Nucleus accumbens (tissue), 56 donors: ENCODE measurements around the gene IL19.

Source experiments
- DNase-seq, 56 donors: peaks; one replicate each; lab custom pipeline; 2025; lab: John Stamatoyannopoulos, UW

The IL19 gene, protein sequence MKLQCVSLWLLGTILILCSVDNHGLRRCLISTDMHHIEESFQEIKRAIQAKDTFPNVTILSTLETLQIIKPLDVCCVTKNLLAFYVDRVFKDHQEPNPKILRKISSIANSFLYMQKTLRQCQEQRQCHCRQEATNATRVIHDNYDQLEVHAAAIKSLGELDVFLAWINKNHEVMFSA

DNA sequence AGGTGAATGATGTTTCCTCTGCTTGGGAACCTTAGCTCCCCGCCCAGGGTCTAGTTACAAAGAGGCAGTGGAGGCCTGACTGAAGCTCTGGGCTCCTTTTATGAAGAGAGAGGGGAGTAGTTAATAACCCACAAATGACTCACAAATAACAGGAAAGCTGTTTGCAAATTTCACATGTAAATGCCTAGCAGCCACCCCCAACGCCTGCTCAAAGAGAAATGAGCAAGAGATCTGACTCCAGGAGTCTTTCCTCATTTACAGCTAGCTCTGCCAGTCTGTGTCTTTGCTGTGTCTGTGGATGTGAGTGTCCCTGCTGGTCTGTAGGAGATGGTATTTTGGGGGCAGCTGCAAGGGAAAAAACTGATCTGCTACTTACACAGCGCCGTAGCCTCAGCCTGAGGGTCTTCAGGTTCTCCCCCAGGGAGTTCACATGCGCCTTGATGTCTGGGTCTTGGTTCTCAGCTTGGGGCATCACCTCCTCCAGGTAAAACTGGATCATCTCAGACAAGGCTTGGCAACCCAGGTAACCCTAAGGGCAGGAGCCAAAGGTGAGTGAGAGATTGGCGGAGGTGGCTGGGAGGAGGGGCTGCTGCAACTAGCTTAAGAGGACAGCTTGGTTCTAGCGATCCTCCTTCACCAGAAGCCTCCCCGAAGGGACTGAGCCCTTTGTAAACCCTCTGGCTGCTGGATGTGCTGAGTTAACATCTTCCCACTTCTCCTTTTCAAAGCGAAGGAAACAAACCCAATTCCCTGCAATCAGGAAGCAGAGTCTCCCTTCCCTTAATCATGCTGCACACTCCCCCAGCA lies at the start of gene IL19:
Gene IL19 (plus strand): TSS at position 243 of the 807 bp plus-strand sequence. CDS start 65,890 bp downstream, outside the sequence.
- peak in 4 of 56 donors; percentile 2 to 9 (median 8) for DNase-seq

DNA sequence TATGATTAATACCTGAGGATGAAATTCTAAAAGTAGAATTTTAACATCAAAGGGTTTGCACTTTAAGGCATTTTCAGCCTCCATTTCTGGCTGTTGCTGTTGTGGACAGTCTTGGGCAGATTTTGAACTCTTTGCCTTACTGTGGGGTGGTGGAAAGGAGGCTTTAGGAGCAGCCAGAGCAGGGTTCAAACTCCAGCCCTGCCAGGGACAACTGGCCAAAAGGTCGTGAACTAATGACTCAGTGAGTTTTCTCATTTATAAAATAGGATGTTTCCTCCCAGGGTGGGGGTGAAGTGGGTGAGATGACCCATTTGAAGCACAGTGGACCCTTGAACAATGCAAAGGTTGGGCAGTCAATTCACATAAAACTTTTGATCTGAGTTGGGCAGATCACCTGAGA lies 49.1 kb upstream of the IL19 start:
- DNase-seq: no peak

DNA sequence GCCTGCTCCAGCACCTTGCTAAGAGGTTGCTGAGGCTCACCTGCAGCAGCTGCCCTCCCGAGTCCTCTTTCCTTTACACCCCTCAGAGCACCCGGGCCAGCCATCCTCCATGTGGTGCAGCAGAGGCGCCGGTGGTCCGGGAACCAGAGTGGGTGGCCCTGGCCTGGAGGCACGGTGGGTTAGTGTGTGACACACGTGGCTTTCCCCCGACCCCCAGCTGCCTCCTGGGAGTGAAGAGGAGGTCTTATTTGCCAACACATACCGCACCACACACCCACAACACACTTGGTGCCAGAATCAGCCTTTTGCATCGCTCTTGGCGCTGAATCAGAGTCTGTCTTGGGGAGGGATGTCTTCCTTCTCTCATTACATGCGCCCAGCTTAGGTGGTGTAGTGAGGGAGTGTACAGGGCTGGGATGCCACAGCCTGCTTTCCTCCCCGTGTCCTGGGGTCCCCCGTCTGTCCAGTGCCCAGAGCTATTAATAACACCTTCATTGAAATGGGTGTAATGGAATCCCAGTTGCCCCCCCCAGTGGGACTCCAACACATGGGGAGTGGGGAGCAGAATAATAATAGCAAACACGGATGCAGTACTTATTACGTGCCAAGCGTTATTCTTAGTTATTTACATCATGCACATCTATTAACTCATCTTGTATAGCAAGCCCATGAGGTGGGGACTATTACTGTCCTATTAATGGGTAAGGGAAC lies 47.7 kb upstream of the IL19 start:
- no peak for DNase-seq

DNA sequence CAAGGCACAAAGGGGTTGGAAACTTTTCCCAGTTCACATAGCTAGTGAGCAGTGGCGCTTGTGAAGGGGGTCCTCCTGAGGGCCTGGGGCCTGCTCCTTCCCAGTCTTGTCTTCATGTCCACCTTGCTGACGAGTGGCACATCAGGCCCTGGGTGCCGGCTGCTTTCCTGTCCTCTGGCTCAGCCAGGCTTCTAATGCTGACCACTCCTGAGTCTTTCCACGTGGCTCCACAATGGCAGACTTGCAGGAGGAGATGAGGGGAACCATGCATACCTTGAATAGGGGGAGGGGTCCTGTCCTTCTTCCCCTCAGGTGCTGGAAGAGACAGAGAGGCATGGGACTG lies 47.1 kb upstream of the IL19 start:
- DNase-seq: no peak

DNA sequence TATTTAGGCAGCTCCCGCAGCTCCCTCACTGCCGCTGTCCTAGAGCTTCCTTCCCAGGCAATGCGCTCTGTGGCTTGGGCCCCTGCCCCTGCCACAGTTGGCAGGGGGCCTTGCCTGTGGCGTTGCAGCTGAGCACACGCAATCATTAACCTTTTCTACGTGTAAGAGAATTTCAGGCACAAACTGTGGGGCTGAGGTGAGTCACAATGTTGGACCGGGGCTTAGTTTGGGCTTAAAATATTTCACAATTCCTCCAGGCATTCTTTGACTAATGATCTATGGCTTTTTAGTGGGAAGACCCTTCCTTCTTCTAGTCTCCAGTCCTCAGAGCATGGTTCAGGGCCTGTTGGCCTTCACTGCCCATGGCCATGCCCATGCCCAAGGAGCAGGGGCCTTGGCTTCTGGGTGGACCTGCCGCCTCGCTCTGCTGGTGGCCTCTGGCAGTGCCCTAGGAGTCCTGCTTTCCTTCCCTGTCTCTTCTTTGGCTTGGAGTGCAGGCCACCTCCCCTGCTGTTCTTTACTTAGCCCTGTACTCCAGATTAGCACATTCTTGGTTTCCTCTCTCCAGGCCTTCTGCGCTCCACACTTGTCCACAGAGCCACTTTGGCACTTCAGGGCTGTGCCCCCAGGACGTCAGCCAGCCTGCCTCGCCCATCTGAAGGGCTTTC lies 46.6 kb upstream of the IL19 start:
- peak in 1 of 56 donors; percentile 10 for DNase-seq

DNA sequence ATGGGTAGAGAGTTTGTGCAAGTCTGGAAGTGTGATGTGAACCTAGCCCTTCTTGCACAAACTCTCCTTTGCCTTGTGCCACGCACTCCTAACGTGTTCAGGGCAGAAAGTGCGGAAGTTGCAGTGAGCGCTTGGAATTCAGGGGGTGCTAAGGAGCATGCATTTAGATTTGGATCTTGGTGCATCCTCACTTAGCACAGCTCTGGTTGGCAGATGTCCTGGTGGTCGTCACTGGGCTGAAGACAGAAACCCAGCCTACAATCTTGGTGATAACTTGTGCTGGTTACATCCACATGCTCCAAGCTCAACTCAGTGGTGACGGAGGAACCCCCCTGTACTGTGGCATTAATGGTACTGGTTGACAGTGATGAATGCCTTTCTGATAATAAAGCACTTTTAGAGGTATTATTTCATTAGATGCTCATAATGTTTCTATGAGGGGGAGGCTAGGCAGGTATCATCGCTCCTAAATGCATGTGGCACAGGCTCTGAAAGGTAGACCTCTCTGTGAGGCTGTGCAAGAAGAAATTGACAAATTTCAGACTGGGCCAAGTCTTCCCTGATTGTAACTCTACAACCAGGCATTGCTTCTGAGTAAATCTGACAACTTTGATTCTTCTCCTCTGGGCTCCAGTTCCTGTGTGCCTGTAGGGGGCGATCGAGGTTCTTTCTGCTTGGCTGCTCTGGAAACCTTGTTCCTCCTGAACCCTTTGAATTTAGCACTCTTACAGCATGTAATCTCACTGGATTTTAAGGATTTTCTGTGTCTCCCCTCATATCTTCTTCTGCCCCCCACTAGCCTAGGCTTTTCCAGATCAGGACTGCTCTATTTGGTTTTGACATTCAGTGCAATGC lies 45.2 kb upstream of the IL19 start:
- DNase-seq: peak in 9 of 56 donors; percentile 9 to 53 (median 19)

DNA sequence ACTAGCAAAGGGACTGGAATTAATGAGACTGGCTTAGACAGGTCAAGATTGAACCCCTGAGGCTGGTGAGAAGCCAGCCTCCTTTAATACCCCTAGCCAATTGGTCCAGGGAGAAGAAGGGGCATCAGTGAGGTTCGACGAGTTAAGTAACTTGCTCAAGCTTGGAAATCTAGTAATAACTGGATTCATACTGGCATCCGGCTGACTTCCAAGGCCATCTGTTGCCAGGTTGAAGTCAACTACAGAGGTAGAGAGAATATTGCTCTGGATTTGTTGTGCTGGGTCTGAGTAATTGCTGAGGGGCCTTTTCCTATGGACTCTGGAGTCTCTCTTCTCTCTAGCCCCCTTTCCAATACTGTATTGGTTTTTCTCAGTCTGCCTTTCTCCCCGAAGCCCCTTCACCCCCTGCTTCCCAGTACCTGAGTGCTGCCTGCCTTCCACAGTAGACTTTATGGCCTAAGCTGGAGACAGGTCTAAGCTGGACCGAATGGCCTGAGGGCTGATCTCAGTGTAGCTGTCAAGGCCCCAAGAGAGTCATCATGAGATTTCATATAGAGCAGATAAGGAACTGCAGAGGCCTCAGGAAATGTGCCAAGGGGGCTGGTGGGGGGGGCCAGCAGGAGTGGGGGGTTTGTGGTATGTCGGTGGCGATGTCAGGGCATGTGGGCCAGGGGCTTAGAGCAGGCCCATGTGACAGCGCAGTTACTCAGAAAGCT lies 42.4 kb upstream of the IL19 start:
- DNase-seq: peak in 1 of 56 donors; percentile 14

DNA sequence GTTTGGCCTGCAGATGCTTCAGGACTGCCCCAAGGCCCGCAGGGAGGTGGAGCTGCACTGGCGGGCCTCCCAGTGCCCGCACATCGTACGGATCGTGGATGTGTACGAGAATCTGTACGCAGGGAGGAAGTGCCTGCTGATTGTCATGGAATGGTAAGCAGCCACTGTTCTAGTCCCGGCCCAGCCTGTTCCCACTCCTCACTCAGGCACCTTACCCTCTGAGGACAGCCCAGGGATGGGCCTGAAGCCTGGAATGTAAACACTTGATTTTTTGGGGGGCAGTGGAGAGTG lies 41.9 kb upstream of the IL19 start:
- DNase-seq: no peak

DNA sequence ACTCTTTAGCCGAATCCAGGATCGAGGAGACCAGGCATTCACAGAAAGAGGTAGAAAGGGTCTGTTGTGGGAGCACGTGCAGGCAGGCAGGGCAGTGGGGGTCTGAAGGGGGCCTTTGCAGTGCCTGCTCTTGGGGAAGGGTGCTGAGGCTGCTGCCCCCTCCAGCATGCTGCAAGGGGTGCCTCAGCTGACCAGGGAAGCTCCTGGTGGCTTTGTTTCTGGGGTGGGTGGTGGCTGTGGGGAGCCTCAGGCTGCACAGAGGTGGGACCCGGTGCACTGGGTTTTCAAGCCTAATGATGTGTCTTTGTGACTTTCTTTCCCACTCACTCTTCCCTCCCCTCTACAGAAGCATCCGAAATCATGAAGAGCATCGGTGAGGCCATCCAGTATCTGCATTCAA lies 41.5 kb upstream of the IL19 start:
- no peak for DNase-seq

DNA sequence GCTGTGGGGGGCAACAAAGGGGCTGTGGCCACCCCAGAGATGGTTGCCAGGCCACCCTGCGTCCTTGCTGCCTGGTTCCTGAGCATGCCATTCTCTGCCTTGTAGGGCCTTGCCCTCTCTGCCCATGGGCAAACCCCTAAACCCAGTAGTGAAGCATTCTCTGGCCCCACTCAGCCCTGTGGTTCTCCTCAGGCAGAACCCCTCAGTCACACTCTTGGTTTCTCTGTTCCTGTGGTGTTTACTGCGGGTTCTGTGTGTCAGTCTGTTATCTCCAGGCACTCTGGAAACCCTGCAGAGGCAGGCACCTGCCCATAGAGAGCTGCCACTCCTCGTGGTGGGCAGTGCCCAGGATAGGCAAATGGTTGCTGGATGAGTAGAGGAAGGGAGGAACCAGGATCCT lies 41.1 kb upstream of the IL19 start:
- no peak for DNase-seq

DNA sequence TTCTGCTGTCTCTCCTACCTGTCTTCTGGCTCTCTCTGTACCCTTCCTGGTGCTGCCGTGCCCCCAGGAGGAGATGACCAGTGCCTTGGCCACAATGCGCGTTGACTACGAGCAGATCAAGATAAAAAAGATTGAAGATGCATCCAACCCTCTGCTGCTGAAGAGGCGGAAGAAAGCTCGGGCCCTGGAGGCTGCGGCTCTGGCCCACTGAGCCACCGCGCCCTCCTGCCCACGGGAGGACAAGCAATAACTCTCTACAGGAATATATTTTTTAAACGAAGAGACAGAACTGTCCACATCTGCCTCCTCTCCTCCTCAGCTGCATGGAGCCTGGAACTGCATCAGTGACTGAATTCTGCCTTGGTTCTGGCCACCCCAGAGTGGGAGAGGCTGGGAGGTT lies 38.1 kb upstream of the IL19 start:
- no peak for DNase-seq

DNA sequence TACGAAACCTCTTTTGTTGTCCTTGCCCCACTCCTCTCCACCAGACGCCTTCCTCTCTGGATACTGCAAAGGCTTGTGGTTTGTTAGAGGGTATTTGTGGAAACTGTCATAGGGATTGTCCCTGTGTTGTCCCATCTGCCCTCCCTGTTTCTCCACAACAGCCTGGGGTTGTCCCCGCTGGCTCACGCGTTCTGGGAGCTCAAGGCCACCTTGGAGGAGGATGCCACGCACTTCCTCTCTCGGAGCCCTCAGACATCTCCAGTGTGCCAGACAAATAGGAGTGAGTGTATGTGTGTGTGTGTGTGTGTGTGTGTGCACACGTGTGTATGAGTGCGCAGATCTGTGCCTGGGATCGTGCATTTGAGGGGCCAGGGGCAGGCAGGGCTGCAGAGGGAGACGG lies 37.6 kb upstream of the IL19 start:
- DNase-seq: no peak

DNA sequence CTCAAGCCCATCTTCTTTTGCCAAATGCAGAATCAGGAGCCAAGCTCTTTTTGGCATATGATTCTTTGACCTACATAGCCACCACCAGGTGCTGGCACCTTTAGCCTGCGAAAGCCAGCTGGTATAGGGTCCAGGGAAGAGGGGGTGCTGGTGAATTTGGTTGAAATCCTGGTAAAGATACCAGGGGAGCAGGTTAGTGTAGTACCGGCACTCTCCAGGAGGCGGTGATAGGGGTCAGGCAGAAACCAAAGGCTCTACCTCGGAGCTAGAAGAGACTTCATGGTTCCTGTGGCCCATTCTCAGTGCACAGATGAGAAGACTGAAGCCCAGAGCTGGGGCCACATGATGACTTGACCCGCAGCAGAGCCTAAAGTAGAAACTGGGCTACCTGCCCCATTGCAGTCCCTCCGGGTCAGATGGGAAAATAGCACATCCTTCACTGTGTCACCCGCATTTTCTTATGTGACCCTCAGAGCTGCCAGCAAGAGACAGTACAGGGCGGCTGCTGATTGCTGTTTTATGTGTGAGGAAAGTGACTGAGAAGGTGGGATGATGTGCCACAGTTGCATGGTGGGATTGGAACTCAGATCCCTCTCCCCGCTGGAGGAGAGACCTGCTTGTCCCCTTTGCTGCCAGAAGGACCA lies 36.0 kb upstream of the IL19 start:
- DNase-seq: peak in 7 of 56 donors; percentile 4 to 32 (median 17)

DNA sequence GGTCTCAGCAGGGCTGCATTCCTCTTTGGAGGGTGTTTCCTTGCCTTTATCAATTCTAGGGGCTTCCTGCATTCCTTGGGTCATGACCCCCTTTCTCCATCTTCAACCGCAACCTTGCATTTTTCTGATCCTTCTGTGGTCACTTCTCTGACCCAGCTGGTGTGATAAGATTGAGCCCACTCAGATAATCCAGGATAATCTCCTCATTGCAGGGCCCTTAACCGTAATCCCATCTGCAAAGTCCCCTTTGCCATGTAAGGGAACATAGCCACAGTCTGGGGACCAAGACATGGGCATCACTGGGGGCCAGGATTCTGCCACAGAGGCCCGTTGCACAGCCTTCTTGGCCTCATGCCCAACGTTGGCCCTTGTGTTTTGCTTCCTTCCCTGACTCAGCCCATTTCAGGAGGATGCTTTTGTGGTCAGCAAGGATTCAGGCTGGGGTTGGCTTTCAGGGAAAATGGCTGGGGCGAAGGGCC lies 35.0 kb upstream of the IL19 start:
- DNase-seq: peak in 2 of 56 donors; percentile 12 to 36

DNA sequence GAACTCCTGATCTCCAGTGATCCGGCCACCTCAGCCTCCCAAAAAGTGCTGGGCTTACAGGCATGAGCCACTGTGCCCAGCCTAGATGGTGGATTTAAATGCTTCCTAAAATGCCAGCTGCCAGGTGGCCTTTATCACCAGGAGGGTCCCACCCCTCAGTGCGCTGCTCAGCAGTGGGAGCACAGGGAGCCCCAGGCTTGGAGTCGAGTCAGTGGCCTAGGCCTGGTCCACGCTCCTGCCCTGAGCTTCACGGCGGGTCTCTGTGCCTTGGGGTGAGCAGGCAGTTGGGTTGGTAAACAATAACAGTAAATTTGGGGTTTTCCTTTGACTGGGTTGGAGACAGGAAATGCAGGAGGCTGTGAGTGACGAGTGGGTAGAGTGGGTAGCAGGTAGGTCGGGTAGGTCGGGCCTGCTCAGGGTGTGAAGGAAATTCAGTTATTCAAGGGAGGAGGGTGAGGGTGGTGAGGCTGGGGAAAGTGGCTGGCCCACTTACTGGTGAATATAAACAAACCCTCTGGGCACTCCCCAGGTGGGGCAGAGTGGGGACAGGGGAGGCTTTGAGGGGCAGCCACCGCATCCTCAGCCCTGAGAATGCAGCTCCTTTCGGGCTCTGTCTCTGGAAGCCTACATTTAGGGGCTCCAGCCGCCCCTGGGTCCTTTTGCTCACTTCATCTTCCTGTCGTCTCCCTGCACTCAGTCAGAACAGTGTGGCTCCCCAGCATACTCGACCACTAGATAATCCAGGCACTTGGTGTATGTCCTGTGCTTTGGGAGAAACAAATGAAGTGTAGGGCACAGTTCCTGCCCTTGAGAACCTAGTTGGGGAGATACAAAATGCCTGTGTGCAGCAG lies 33.5 kb upstream of the IL19 start:
- DNase-seq: no peak

DNA sequence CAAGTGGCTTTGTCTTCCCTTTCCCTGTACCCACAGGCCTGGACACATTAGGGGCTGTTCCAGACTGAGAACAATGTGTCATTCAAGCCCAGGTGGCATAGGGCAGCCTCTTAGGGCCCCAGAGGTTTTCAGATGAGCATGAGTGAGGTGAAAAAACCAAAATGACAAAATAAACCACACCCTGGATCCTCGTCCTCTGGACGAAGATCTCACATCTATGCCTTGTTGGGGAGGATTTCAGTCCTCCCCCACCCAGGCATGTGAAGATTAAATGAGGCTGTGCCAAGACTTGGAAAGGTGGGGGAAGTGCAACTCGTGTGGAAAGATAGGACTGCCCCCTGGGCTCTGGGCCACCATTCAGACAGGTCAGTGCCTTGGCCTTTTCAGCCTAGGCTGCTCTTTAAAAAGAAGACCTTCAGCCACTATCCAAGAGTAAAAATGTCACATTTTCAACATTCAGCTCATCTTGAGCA lies 32.8 kb upstream of the IL19 start:
- DNase-seq: no peak

DNA sequence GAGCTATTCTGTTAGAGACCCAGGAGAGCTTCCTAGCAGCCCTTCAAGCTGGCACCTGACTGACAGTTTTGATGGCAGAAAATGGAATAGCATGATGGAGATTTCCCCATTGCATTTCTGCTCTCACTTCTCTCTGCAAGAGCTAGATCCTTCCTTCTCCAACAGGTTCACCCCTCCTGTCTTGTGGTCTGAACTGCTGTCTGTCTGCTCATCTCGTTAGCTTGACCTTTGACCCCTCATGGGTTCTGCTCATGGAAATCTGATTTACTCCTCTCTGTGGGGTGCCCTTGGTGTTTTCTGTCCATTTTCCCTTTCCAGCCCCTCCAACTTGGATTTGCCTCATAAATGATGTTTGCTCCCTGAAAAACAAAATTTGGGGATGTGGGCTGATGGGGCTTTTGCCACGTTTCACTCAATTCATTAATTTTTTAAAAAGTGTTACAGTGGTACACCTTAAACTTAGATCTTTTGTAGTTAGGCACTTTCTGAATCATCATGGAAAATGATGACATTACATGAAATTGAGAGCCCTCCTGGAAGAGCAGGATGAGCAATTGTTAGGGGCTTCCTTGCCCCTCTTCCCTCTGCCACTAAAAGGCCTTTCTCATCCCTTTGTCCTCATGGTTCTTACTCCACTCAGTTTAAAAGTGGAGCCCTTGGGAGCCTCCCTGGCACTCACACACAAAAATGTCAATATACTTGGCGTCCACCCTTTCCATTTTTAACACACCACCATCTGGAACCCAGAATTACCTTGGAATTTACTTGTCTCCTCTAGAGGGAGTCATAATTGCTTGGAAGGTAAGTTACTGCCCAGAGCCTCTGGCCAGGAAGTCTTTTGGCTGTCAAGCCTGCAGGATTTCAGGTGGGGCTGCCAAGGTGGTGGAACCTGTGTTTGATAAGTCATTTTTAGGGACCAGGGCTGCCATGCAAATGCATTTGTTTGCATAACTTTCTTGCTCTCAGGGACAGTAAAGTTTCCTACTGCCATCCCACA lies 31.9 kb upstream of the IL19 start:
- DNase-seq: no peak
